Measurements from ENCODE around the gene SDK2.

SDK2 gene

DNA sequence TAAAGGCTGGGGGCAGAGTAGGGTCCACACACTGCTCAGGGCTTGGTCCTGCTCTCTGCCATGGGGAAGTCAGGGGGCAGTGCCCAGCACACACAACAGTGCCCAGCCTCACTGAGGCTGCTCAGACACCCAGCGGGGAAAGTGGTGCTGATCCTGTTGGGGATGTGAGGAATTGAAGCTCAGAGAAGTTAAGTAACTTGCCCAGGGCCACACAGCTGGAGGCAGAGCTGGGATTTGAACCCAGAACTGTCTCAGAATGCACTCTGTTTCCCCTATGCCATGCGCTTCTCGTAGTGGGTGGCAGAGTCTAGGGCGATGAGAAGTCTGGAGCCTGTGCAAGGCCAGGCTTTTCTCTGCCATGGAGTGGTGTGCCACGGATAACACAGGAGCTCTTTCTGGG is 59.3 kb downstream of the SDK2 start:
- no peak for DNase-seq

DNA sequence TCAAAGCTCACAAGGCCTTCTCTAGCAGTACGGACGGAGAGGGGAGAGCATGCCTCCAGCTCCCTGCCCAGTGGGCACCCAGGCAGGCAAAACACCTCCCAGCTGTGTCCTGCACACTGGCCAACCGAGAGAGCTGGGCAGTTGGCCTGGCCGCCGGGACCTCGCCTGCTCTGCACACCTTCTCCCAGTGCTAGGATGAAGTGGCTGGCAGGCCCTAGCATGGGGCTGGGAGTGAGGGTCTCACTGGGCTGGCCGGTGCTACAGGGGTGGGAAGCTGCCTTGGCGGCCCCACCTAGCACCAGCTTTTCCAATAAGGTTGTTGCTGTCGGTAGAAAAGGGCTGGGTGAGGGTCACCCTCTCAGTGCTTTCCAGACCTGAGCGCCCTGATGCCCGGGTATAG is 60.2 kb downstream of the SDK2 start:
- no peak for DNase-seq

DNA sequence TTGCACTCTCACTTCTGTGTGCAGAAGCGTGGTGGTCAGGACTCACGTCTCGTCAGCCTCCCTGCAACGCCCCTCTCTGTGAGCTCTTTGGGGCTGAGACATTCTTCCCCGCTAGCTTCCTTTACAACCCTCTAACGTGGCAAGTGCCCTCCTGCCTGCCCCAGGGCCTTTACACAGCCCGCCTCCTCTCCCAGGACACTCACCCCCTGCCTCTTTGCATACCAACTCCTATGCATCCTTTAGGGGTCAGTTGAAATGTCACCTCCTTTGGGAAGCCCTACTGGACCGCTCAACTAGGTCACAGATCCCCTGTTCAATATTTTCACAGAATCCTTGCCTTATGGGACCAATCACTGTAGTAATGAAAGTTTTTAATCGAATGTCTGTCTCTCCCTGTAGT is 61.4 kb downstream of the SDK2 start:
- no peak for DNase-seq

DNA sequence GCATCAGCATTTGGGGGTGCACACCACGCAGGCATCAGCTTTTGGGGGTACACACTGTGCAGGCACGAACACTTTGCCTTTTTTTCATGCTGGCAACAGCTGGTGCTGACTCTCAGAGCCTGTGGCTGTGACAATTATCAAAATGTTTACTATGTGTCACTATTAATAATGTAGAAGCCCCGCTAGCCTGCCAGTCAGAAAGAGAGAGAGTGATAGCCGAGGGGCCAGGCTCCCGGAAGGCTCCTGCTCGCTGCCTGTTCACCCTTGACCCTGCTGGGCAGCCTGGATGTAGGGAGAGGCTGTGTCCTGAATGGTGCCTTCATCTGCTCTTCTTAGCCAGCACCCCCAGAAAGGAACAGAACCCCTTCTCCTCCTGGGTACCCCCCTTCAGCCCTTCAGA is 61.9 kb downstream of the SDK2 start:
- no peak for DNase-seq

DNA sequence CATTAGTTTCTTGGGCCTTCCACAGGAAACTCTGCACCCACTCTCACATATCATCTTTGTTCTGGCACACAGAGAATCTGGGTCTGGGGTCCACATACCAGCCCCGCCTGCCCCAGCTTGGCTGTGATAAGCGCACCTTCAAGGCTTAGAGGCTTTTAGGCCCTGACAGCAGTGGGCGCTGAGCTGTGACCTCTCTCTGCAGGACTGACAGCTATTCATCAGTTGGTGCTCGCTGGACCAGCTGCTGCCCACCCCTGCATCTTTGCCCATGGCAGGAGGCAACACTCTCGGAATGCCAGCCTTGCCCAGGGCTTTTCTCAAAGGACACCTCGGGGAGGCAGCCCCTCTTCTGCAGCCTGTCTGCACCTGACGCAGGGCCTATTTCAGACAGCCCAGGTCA is 62.9 kb downstream of the SDK2 start:
- no peak for DNase-seq

DNA sequence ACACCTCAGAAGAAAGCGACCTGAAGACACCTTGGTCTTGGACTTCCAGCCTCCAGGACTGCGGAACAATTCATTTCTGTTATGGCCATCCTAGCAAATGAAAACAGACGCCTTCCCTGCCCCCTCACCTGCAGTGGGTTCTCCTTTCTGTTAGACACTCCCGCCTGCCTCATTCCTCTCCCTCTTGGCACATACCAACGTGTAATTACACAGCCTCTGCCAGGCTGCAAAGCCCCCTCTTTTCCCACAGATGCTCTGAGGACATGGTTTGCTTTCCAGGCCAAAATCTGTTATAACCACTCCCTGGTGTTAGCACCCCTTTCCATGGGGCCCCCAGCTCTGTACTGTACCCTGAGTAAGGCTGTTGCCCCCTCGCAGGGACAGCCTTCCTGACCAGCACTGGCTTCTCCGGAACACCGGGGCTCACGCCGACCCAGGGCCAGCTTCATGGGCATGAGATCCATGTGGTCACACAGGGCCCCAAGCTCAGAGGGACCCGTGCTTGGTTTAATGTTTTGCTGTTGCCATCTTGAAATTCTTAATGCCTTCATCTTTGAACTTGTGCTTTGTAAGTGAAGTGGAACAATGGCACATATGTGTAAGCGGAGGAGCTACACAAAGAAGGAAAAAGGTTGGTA is 64.1 kb downstream of the SDK2 start:
- DNase-seq, result no peak

DNA sequence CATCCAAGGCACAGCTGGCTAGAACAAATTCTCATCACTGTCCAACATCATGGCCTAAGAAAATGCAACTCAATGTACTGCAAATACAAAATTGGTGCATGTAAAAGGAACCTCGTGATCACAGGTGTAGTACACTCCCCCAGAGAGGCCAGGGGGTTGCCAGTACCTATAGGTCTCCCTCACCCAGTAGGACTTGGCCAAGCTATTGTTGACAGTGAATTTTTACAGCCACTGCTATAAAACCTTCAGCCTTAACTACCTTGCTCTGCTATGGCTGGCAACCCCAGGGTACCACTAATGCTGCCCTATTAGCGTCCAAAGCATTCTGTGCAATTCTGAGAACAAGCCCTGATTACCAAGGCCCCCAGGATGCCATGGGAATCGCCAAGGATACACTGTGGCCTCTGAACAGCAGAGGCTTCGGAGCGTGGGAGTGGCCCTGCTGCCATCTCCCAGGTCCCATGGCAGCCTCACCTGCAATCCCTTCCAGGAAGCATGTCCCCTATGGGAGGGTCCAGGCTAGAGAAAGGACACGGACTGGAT is 67.6 kb downstream of the SDK2 start:
- no peak for DNase-seq

DNA sequence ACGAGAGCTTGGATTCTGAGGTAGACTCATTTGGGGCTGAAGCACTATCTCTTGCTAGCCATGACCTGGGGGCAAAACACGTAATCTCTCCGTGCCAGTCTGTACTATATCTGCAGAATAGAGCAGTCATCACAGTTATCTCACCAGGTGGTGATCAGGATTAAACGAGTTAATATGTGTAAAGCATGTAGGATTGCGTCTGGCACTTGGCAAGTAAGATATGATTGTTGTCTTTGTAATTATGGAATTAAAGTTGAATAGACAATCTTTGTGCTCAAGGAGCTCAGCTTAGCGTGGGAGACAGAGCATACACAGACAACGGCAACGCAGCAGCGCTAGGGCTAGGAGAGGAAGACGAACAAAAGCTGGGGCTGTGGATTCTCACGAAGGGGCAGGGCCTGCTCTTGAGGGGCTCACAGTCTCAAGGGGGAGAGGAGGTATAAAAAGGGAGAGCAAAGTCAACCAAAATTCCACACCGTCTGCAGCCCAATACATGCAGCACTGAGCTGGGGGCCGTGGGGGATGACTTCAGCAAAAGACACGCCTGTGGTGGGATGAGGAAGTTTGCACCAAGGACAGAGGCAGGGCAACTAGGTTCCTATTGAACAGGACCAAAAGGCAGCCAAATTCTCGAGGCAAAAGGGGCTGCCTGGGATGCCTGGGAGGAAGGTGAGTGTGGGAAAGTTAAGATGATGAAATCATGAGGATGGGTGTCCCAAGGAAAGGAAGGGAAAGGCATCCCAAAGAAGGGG is 68.6 kb downstream of the SDK2 start:
- no peak for DNase-seq

DNA sequence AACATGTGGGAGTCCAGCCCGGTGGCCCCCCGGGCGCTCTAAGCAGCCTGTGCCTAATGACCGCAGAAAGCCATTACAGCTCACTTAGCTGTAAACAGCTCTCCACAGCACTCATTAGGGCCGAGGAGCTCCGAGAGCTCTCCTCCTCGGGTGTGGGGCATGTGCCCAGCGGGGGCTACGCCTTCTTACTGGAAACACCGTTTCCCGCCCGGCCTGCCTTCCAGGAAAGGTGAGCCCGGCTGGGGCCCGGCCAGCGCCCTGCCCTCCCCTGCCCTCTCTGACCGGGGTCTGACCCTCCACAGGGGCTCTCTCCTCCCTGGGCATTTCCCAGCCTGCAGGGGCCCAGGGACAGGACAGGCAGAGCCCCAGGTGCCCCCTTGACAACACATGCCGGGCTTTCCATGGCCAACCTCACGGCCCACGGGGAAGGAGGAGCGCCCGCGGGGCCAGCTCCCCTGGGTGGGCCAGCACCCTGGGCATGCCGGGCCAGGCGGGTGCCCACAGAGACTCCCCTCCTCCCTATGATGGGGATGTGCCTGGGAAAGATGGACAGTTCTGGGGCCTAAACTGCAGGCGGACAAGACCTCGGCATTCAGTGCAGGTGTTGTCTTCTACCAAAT is 72.6 kb downstream of the SDK2 start:
- DNase-seq, result no peak

DNA sequence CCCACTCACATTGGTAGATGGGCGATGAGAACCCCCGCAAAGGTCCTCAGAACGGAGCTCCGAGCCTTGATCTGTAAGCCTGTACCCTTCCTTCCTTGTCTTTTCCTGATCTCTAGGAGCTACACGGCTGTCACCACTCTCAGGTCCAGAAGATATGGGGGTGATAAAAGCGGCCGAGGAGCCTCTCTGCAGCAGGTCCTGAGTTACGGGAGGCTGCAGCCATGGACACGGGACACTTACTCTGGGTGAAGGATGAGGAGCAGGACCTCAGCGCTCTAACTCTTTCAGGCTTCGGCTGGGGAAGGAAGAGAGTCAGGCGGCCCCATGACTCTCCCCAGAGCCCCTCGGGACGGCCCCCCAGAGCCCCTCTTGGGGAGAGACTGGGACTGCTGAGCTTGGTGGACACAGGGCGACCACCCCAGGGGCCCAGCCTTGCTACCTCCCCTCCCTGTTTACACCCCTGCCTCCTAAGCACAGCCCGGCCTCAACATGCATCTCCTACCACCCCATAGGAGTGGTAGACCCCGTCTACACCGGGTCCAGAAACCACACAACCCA is 74.4 kb downstream of the SDK2 start:
- no peak for DNase-seq

DNA sequence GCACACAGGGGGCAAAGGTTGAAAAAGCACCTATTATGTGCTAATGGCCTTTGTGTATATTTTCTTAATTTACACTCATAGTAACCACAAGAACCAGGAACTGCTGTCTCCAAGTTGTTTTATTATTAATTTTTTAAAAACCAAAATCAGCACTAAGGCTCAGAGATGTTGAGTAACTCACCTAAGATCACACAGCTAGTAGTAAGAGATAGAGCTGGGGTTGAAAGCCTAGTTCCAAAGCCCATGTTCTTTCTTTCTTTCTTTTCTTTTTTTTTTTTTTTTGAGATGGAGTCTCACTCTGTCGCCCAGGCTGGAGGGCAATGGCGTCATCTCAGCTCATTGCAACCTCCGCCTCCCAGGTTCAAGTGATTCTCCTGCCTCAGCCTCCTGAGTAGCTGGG is 75.3 kb downstream of the SDK2 start:
- no peak for DNase-seq

DNA sequence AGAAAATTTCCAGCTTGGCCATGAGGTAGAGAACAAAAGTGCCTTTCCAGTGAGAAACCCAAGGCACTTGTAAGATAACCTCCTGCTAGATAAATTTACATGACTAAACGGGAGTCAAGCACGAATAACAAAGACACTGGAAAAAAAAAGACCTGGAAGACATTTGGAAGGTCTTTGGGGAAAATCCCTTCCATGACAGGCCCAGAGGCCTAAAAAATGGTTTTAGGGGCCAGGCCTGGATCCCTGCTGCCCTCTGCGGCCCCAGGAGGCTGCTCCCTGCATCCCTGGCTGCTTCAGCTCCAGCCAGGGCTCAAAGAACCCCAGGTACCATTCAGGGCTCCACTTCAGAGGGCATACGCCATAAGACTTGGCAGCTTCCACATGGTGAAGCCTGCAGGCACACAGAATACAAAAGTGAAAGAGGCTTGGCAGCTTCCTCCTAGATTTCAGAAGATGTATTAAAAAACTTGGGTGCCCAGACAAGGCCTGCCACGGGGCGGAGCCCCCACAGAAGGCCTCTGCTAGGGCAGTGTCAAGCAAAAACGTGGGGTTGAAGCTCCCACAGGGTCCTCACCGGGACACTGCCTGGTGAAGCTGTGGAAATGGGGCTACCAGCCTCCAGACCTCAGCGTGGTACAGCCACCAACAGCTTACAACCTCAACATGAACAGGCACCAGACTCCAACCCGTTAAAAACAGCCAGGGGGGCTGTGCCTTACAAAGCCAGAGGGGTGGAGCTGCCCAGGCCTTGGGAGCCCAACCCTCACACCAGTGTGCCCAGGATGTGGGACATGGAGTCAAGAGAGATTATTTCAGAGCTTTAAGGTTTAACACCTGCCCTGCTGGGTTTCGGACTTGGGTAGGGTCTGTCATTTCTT is 77.1 kb downstream of the SDK2 start:
- DNase-seq, result no peak

DNA sequence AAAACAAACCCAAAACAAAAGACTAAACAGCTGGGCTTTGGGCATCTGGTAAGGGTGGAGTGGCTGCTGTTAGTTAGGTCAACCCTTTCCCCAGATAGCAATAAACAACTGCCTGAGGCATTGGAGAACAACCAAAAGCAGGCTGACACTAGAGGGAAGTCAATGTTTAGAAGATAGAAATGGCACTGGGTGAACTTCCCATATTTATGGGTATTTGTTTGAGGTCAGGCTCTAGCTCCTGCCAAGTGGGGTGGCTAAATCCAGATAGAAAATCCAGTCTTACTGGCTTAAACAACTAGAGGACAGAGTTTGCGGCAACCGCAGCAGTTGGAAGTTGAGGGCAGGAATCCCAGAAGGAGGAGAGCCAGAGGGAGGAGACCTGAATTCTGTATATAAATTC is 79.4 kb downstream of the SDK2 start:
- no peak for DNase-seq

DNA sequence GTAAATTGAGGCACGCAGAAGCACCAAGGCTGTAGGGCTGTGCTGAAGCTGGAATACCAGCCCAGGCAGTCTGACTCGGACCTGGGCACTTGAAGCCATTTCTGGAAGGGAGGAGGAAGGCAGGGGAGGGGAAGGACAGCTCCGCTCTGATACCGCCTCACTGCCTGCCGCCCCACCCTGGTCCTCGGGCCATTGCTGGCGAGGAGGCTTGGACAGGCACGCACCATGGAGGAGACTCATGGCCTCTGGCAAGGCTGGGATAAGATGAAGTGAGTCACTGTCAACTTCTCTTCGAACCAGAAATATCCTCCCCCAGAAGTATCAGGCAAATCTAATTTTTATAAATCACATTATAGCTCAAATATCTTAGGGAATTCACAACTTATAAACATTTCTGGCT is 81.3 kb downstream of the SDK2 start:
- DNase-seq, result no peak

DNA sequence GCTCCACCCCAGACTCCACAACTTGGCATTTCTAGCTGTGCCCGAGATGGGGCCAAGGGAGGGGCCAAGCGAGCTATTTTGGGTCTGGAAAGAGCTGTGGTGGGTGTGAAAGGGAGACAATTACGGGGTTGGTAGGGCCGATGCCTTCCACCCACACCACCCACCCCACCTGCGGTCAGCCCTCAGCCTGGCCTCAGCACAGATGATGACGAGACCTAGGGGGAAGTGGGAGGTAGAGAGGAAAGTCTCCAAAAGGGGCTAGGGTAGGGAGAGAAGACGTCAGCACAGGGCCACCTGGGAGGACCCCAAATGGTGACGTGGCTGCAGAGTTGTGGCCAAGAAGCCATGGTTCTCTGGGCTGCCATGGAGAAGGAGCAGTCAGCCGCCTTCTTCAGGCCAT is 83.1 kb downstream of the SDK2 start:
- DNase-seq, result no peak

DNA sequence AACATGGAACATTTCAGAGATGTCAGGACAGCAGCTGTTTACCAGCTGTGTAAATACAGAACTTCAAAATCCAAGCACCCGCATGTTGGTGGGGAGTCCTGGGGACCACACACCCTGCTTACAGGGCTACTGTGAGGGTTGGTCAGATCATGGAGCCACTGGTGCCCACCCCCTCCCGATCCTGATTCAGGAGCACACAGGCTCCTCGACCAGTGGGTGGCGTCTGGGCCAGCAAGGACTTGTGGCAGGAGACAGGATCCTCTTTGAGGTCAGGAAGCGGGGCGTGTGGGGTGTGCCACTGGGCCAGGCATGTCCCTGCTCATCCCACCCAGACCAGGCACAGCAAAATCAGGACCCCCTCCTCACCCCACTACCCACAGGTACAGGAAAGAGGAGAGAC is 83.6 kb downstream of the SDK2 start:
- DNase-seq, result no peak

DNA sequence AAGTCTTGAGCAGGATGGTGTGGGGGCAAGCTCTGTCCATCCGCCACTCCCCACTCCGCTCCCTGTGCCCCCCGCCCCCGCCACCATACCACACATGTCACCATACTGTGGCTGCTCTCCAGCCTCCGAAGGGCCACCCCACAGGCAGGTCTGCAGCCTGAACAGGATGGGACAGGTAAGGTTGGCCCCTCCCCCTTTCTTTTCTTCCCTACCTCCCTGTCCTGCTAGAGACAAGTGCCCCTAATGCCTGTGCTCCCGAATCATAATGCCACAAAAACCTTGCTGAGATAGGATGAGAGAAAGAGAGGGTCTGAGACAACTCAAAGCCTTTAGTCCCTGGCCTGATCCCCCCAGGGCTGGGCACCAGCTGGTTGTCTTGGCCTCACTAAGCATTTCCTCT is 84.7 kb downstream of the SDK2 start:
- DNase-seq, result no peak

DNA sequence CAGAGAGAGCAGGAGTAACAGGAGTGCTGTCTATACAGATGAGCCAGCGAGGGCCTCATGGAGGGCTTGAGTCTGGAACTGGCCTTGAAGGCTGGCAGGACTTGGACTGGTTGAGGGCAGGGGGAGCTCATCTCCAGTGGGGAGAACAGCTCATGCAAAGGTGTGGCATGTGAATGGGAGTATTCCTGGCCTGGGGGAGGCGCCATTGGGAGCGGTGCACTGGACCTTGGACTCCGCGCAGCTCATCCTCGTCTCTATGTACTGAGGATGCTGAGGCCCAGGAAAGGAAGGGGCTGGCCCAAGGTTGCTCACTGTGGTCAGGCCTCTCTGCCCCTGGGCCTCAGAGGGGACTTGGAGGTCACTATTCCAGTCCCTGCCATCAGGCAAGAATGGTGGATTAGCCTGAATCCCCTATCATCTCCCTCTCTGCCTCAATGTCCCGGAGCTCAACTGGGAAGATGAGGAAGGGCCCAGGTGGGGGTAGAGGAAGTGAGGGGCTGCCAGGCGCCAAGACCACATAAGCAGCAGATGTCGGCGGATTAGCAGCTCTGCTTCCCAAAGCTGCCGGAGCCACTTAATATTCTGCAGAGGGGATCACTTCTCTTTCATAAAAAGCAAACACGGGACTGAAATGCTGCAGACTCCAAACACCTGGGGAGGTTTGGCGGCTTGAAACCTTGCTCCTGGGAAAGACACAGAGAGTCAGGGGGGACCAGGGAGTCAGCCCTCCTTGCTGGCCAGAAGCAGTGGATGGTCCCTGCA is 88.9 kb downstream of the SDK2 start:
- DNase-seq, result no peak

DNA sequence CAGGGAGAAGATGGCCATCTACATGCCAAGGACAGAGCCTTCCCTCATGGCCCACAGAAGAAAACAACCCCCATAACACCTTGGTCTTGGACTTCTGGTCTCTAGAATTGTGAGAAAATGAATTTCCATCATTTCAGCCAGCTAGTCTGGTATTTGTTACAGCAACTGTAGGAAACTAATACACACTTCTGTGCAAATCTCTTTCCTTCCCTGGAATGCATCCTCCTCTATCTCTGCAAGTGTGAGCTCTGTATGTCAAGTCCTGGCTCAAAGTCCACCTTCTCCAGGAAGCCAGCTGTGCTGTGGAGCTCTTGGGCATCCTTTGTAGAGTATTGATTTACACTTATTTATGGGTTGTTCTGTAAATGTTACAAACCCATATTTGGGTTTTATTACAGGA is 89.7 kb downstream of the SDK2 start:
- DNase-seq, result no peak

DNA sequence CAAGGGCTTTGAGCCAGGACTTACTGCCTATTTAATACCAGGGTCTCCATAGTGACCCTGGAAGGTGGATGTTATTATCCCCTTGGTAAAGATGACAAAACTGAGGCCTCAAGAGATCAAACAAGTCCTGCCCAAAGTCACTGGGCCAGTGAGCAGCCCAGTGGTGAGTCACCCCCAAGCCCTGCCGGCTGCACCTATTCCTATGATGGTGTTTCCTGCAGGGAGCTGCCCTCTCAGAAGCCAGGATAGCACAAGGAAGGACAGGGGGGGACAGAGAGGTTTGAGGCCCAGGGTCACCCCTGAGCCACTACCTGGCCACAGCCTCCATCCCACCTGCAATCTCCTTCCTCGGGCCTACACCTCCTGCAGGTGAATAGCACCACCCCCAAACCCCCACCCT is 90.9 kb downstream of the SDK2 start:
- DNase-seq, result no peak

DNA sequence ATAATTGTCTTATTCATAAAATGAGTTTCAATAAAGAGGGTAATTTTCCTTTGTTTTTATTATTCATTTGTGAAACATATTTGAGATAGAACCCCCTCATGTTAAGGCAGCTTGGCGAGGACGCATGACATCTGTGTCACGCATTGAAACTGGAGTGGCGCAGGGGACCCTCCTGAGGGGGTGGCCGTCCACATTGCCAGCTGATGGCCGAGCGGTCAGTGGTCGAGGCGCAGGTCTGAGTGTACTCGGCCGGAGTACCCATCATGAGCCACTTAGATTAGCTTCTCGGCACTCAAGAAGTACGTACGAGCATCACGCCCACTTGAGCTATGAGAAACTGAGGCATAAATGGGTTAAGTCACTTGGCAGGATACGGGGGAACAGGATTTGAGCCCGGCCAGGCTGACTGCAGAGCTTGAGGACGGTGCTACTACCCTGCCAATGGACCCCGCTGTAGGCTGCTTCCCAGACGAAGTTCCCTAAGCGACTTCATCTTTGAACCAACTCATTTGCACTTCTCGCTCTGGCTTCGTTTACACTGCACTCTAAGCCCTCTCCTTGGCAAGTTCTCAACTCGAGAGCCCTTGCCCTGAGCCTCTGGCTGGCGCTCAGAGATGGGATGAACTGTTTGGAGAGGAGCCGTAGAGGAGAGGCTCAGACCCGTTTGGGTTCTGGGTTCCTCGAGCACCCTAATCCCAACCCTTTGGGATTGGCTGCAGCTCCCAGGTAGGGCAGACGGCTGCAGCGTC is 91.8 kb downstream of the SDK2 start:
- DNase-seq, result no peak

Measured in EL (cell line).